Measurements from ENCODE around the gene USP27X.

The USP27X gene

GRCh38 chrX:49878834-49879655 lies at the start of gene USP27X:
Gene USP27X, plus strand, starts transcription at chrX:49879484. Its CDS starts 824 bp downstream, at chrX:49880308.
- peak; percentile 71 for DNase-seq (ENCODE audit: low spot score)

GRCh38 chrX:49838374-49838773 lies 40.9 kb upstream of the USP27X start:
- peak; percentile 30 for DNase-seq (ENCODE audit: low spot score)

- DNase-seq (ENCODE audit: low spot score) = peak; percentile 70
These were observed 38.6 kb upstream of the USP27X start for GRCh38 chrX:49840679-49841078.

GRCh38 chrX:49842621-49843020 lies 36.7 kb upstream of the USP27X start:
- peak; percentile 7 for DNase-seq (ENCODE audit: low spot score)

- no peak for DNase-seq (ENCODE audit: low spot score)
These were observed 34.7 kb upstream of the USP27X start for GRCh38 chrX:49844611-49845010.

GRCh38 chrX:49845701-49846403 lies 33.4 kb upstream of the USP27X start:
- no peak for DNase-seq (ENCODE audit: low spot score)

GRCh38 chrX:49846522-49846921 lies 32.8 kb upstream of the USP27X start:
- no peak for DNase-seq (ENCODE audit: low spot score)

- DNase-seq (ENCODE audit: low spot score) = no peak
These were observed 31.0 kb upstream of the USP27X start for GRCh38 chrX:49848275-49848674.

- no peak for DNase-seq (ENCODE audit: low spot score)
These were observed 29.3 kb upstream of the USP27X start for GRCh38 chrX:49850028-49850427.

- no peak for DNase-seq (ENCODE audit: low spot score)
These were observed 25.6 kb upstream of the USP27X start for GRCh38 chrX:49853661-49854060.

- no peak for DNase-seq (ENCODE audit: low spot score)
These were observed 22.5 kb upstream of the USP27X start for GRCh38 chrX:49856819-49857218.

- no peak for DNase-seq (ENCODE audit: low spot score)
These were observed 20.9 kb upstream of the USP27X start for GRCh38 chrX:49858341-49858740.

GRCh38 chrX:49859491-49859890 lies 19.8 kb upstream of the USP27X start:
- DNase-seq (ENCODE audit: low spot score) = no peak

GRCh38 chrX:49860867-49861535 lies 18.3 kb upstream of the USP27X start:
- no peak for DNase-seq (ENCODE audit: low spot score)

- no peak for DNase-seq (ENCODE audit: low spot score)
These were observed 17.2 kb upstream of the USP27X start for GRCh38 chrX:49862093-49862492.

- DNase-seq (ENCODE audit: low spot score) = no peak
These were observed 10.5 kb upstream of the USP27X start for GRCh38 chrX:49868739-49869138.

- peak; percentile 15 for DNase-seq (ENCODE audit: low spot score)
These were observed 2.5 kb upstream of the USP27X start for GRCh38 chrX:49876750-49877149.

- DNase-seq (ENCODE audit: low spot score) = no peak
These were observed 1.7 kb upstream of the USP27X start for GRCh38 chrX:49877397-49878101.

GRCh38 chrX:49878128-49878833 lies 1.0 kb upstream of the USP27X start:
- DNase-seq (ENCODE audit: low spot score) = no peak

GRCh38 chrX:49879656-49880277 lies 483 bp downstream of the USP27X start:
- peak; percentile 15 for DNase-seq (ENCODE audit: low spot score)

GRCh38 chrX:49880668-49881067 lies 1.4 kb downstream of the USP27X start:
- no peak for DNase-seq (ENCODE audit: low spot score)

Measured in iPS-NIHi11 (cell line).